M059J (cell line): ENCODE measurements around the gene TUFT1. TPM values are rescaled to one million over a fixed set of nuclear protein-coding genes. Genes with fewer than 3 reads are reported as not detected.

ENCODE experiments used
- DNase-seq: peaks from one replicate; pipeline ENCODE4 v3.0.0-alpha.2; 2012; ENCODE audit warnings: low read depth
- total RNA-seq: library from RNA; depleted of rRNA; stranded (reverse); fragments of >200 nt; shearing (Covaris generic); gene quantifications from 2 replicates; pipeline ENCODE4 v1.2.3, GENCODE V29; 2014

TUFT1 gene
- total RNA-seq, 1 experiment from 2014 or later: 21.1 TPM

GRCh38 chr1:151539321-151540020 lies 638 bp upstream of the TUFT1 start:
- DNase-seq: peak; percentile 98

GRCh38 chr1:151540982-151541377 lies 871 bp downstream of the TUFT1 start:
- DNase-seq: peak; percentile 53

GRCh38 chr1:151541752-151542151 lies 1.6 kb downstream of the TUFT1 start:
- peak; percentile 27 for DNase-seq

GRCh38 chr1:151542710-151543129 lies 2.6 kb downstream of the TUFT1 start:
- peak; percentile 93 for DNase-seq

GRCh38 chr1:151545542-151545941 lies 5.4 kb downstream of the TUFT1 start:
- peak; percentile 76 for DNase-seq

- DNase-seq: no peak
These were observed 6.2 kb downstream of the TUFT1 start for GRCh38 chr1:151546011-151546925.

- DNase-seq: peak; percentile 99
These were observed 7.2 kb downstream of the TUFT1 start for GRCh38 chr1:151547119-151547899.

- no peak for DNase-seq
These were observed 7.8 kb downstream of the TUFT1 start for GRCh38 chr1:151547900-151548230.

GRCh38 chr1:151549199-151549598 lies 9.1 kb downstream of the TUFT1 start:
- no peak for DNase-seq

GRCh38 chr1:151553659-151554058 lies 13.6 kb downstream of the TUFT1 start:
- peak; percentile 84 for DNase-seq

- no peak for DNase-seq
These were observed 15.9 kb downstream of the TUFT1 start for GRCh38 chr1:151556052-151556451.

GRCh38 chr1:151562661-151563060 lies 22.6 kb downstream of the TUFT1 start:
- no peak for DNase-seq

GRCh38 chr1:151563376-151563775 lies 23.3 kb downstream of the TUFT1 start:
- DNase-seq: no peak

GRCh38 chr1:151565502-151566189 lies 25.5 kb downstream of the TUFT1 start:
- DNase-seq: no peak

GRCh38 chr1:151568626-151569088 lies 28.5 kb downstream of the TUFT1 start:
- no peak for DNase-seq

- DNase-seq: no peak
These were observed 30.7 kb downstream of the TUFT1 start for GRCh38 chr1:151570819-151571218.

- peak; percentile 75 for DNase-seq
These were observed 34.7 kb downstream of the TUFT1 start for GRCh38 chr1:151574575-151575529.

- no peak for DNase-seq
These were observed 37.1 kb downstream of the TUFT1 start for GRCh38 chr1:151577173-151577572.

- DNase-seq: peak; percentile 42
These were observed 38.8 kb downstream of the TUFT1 start for GRCh38 chr1:151578941-151579340.
